Sigmoid colon (tissue), 4 donors: ENCODE data around the gene MAP1LC3A.

Source experiments
- EP300 ChIP-seq, 4 donors: sonication (generic); formaldehyde crosslinking; IDR thresholded peaks; one replicate each; pipeline ENCODE4 v1.6.1; 2017; ENCODE audit warnings: antibody characterized with exemption in 4 of 4
- POLR2A ChIP-seq, 2 donors: fragments of 450-650 bp; IDR thresholded peaks; one replicate each; pipeline ENCODE4 v1.6.1; 2016; ENCODE audit warnings: antibody characterized with exemption in 2 of 2, mild to moderate bottlenecking in 2 of 2, moderate library complexity in 2 of 2
- POLR2AphosphoS5 ChIP-seq, 4 donors: sonication (generic); formaldehyde crosslinking; IDR thresholded peaks; one replicate each; pipeline ENCODE4 v1.6.1; 2017; ENCODE audit warnings: antibody characterized with exemption in 4 of 4
- TF ChIP-seq, protein P1 (sequence below), 4 experiments: fragments of 450-650 bp in 3 of 4; fragments of 200-600 bp in 1 of 4; IDR thresholded peaks; one replicate each; pipeline ENCODE4 v1.5.1; 2016 to 2019; ENCODE audit warnings: antibody characterized with exemption in 4 of 4, mild to moderate bottlenecking in 3 of 4, moderate library complexity in 2 of 4

DNA sequence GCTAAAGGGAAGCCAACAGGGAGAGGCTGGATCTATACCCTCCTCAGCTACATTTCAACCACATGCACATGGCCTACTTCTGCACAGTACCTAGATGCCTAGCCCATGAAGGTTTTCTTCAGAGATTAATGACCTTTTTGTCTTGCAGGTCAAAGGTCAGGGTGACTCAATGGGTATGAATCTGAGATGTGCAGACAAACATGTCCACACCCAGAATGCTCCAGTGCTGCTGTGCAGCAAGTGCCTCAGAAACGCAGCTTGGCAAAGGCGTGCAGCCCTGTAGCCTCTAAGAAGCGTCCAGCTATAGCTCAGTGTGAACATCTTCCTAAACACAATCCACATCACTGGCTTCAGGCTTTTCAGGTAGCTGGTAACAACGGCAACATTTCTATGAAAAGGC lies 24.4 kb downstream of the MAP1LC3A start:
- TF ChIP-seq POLR2A (IDR thresholded peaks at IDR 0.05) (no peak), POLR2AphosphoS5 (IDR thresholded peaks at IDR 0.05) (no peak), EP300 (IDR thresholded peaks at IDR 0.05) (no peak)
- TF ChIP-seq, protein P1, sequence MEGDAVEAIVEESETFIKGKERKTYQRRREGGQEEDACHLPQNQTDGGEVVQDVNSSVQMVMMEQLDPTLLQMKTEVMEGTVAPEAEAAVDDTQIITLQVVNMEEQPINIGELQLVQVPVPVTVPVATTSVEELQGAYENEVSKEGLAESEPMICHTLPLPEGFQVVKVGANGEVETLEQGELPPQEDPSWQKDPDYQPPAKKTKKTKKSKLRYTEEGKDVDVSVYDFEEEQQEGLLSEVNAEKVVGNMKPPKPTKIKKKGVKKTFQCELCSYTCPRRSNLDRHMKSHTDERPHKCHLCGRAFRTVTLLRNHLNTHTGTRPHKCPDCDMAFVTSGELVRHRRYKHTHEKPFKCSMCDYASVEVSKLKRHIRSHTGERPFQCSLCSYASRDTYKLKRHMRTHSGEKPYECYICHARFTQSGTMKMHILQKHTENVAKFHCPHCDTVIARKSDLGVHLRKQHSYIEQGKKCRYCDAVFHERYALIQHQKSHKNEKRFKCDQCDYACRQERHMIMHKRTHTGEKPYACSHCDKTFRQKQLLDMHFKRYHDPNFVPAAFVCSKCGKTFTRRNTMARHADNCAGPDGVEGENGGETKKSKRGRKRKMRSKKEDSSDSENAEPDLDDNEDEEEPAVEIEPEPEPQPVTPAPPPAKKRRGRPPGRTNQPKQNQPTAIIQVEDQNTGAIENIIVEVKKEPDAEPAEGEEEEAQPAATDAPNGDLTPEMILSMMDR (IDR thresholded peaks at IDR 0.05) = no peak
